Stimulated activated CD4-positive, alpha-beta T cell treated with anti-CD3 and anti-CD28 coated beads, TNF-alpha, amount 100 ng/mL, for 48 hours (primary cell): ENCODE measurements around the gene RIN3.

ENCODE experiments used
- DNase-seq, 3 donors: peaks; one replicate each; pipeline ENCODE4 v3.0.0-alpha.2; 2020; ENCODE audit warnings: low read depth in 3 of 3

RIN3 gene

GRCh38 chr14:92487513-92488133 lies 26.0 kb upstream of the RIN3 start:
- DNase-seq: no peak

GRCh38 chr14:92489394-92490238 lies 24.0 kb upstream of the RIN3 start:
- no peak for DNase-seq

GRCh38 chr14:92490239-92490959 lies 23.2 kb upstream of the RIN3 start:
- no peak for DNase-seq

GRCh38 chr14:92491782-92492181 lies 21.8 kb upstream of the RIN3 start:
- no peak for DNase-seq

- no peak for DNase-seq
Observed at GRCh38 chr14:92492258-92492657, 21.3 kb upstream of the RIN3 start.

- no peak for DNase-seq
Observed at GRCh38 chr14:92493024-92493423, 20.6 kb upstream of the RIN3 start.

GRCh38 chr14:92493492-92493891 lies 20.1 kb upstream of the RIN3 start:
- DNase-seq: no peak

GRCh38 chr14:92494512-92494911 lies 19.1 kb upstream of the RIN3 start:
- DNase-seq: no peak

- no peak for DNase-seq
Observed at GRCh38 chr14:92495027-92495426, 18.6 kb upstream of the RIN3 start.

- no peak for DNase-seq
Observed at GRCh38 chr14:92496191-92496857, 17.3 kb upstream of the RIN3 start.

GRCh38 chr14:92497391-92497790 lies 16.2 kb upstream of the RIN3 start:
- DNase-seq: no peak

- no peak for DNase-seq
Observed at GRCh38 chr14:92499234-92499633, 14.3 kb upstream of the RIN3 start.

GRCh38 chr14:92500491-92500941 lies 13.1 kb upstream of the RIN3 start:
- DNase-seq: no peak

- DNase-seq: no peak
Observed at GRCh38 chr14:92501891-92502351, 11.7 kb upstream of the RIN3 start.

- DNase-seq: no peak
Observed at GRCh38 chr14:92502541-92503286, 10.9 kb upstream of the RIN3 start.

- DNase-seq: no peak
Observed at GRCh38 chr14:92503756-92504491, 9.7 kb upstream of the RIN3 start.

GRCh38 chr14:92505826-92506225 lies 7.8 kb upstream of the RIN3 start:
- DNase-seq: no peak

GRCh38 chr14:92506231-92506630 lies 7.3 kb upstream of the RIN3 start:
- no peak for DNase-seq

- DNase-seq: no peak
Observed at GRCh38 chr14:92507174-92507768, 6.3 kb upstream of the RIN3 start.

- DNase-seq: no peak
Observed at GRCh38 chr14:92510972-92511371, 2.6 kb upstream of the RIN3 start.
